Measurements from ENCODE around the gene DENND2A.
"Not testable (repeated sequence)": the region's sequence is repeated elsewhere in the genome, so short reads cannot be mapped to it uniquely, and the experiment has no call there.

The DENND2A gene

GRCh38 chr7:140519007-140519399, 121.6 kb downstream of the DENND2A start:
- H3K27ac ChIP-seq = no peak overlapping the region
- POLR2A ChIA-PET (ENCODE audit: low non-redundant PET) = no interaction called here
- CTCF ChIA-PET = no interaction called here
- DNase-seq (ENCODE audit: low spot score) = no peak
- TF ChIP-seq, protein P1, sequence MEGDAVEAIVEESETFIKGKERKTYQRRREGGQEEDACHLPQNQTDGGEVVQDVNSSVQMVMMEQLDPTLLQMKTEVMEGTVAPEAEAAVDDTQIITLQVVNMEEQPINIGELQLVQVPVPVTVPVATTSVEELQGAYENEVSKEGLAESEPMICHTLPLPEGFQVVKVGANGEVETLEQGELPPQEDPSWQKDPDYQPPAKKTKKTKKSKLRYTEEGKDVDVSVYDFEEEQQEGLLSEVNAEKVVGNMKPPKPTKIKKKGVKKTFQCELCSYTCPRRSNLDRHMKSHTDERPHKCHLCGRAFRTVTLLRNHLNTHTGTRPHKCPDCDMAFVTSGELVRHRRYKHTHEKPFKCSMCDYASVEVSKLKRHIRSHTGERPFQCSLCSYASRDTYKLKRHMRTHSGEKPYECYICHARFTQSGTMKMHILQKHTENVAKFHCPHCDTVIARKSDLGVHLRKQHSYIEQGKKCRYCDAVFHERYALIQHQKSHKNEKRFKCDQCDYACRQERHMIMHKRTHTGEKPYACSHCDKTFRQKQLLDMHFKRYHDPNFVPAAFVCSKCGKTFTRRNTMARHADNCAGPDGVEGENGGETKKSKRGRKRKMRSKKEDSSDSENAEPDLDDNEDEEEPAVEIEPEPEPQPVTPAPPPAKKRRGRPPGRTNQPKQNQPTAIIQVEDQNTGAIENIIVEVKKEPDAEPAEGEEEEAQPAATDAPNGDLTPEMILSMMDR (conservative IDR thresholded peaks at IDR 0.05; ENCODE audit: low read depth) = no peak

DNA sequence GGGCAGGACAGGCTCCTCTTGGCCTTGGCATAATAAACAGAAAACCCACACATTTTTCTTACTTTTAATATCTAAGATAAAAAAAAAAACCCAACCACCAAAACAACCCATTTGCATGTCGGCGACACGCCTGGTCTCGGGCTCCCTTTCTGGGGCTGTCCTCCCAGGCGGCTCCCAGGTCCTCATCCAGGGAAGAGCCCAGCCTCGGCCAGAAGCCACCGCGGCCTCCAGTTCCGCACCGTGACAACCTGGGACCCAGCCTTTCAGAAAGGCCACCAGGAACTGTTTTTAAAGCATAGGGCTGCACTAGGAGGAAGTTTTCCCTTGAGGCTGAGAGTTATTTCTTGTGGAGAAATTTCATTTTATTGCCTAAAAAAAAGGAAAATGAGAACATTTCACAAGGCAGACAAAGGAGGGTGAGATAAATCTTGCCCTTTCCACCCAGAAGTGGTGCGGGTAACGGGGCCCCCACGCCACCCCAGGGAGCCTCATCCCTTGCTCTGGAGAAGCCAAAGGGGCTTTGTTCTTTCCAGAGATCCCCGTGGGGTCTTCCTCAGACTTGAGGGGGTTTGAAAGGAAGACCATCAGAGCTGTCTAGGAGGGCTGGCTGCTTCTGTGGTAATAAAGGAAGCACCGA, 122.1 kb downstream of the DENND2A start:
- POLR2A ChIA-PET (ENCODE audit: low non-redundant PET) = no interaction called here
- no peak for DNase-seq (ENCODE audit: low spot score)
- CTCF ChIA-PET = interaction anchor here (0.6 to 2.8 kb wide), 8 partner anchors 17 to 141 kb away, joined by 3 to 31 read pairs (median 4); partner anchors contain the start of gene DENND2A
- H3K27ac ChIP-seq = no peak overlapping the region
- TF ChIP-seq, protein P1 (conservative IDR thresholded peaks at IDR 0.05; ENCODE audit: low read depth) = no peak

DNA sequence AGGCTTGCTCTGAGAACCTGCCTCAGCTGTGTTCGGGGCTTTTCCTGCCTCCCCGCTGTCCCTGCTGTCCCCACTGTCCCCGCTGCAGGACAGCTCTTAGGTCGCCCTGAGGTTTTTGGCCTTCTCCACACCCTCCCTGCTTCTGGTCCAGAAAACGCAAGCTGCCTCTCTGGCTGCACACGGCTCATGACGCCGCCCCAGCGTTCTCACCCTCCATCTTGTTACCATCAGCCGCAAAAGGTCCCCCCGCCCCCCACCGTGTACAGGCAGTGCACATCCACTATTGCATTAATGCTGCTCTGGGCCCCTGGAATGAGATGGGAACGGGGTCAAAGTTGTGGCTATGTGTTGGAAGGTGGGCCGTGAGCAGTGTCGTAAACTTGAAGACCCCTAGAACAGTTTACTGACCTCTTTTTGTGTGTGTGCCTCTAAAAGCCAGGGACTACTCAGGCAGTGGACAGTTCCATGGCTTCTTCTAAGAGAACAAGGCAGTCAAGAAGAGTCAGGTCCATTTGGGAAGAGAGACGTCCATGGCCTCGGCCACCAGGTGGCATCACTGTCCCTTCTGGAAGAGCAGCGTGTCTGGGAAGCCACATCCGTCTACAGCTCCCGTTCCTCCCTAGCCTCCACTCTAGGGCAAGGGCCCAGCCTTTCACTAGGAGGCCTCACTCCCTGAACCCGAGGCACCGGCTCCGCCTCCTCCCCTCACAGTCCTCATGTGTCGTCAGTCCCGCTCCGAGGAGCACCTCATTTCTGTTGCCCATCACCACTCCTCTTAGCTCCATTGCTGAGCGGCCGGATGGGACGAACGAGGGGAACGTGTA, 122.9 kb downstream of the DENND2A start:
- TF ChIP-seq, protein P1 (conservative IDR thresholded peaks at IDR 0.05; ENCODE audit: low read depth) = peak; percentile 93
- POLR2A ChIA-PET (ENCODE audit: low non-redundant PET) = no interaction called here
- CTCF ChIA-PET = interaction anchor here (0.6 to 2.8 kb wide), 11 partner anchors 18 to 156 kb away, joined by 3 to 31 read pairs (median 3); partner anchors contain the start of gene DENND2A
- no peak overlapping the region for H3K27ac ChIP-seq
- peak; percentile 69 for DNase-seq (ENCODE audit: low spot score)

- peak overlapping the region; percentile 40 for H3K27ac ChIP-seq
- TF ChIP-seq, protein P1 (conservative IDR thresholded peaks at IDR 0.05; ENCODE audit: low read depth) = no peak
- ChIA-PET CTCF (interaction anchor here (1.2 kb wide), 1 partner anchor 134 kb away, joined by 4 read pairs; no protein-coding TSS in a partner anchor), POLR2A (ENCODE audit: low non-redundant PET) (no interaction called here)
- no peak for DNase-seq (ENCODE audit: low spot score)
These were observed 128.2 kb downstream of the DENND2A start for GRCh38 chr7:140512317-140513000.

DNA sequence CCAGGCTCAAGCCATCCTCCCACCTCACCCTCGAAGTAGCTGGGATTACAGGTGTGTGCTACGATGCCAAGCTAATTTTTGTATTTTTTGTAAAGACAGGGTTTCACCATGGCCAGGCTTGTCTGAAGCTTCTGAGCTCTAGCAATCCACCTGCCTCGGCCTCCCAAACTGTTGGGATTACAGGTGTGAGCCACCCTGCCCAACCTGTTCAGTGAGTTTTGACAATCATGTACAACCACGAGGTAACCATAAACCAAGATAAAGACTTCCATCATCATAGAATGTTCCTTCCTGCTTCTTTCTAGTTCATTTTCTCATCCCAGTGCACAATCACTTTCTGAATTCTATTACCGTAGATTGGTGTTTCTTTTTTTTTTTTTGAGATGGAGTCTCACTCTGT, 130.8 kb downstream of the DENND2A start:
- DNase-seq (ENCODE audit: low spot score) = no peak
- TF ChIP-seq, protein P1 (conservative IDR thresholded peaks at IDR 0.05; ENCODE audit: low read depth) = no peak
- CTCF ChIA-PET = no interaction called here
- H3K27ac ChIP-seq = no peak overlapping the region
- POLR2A ChIA-PET (ENCODE audit: low non-redundant PET) = no interaction called here

- H3K27ac ChIP-seq; POLR2A ChIA-PET (ENCODE audit: low non-redundant PET); DNase-seq (ENCODE audit: low spot score); CTCF ChIA-PET: not testable (repeated sequence)
These were observed 133.1 kb downstream of the DENND2A start for GRCh38 chr7:140507556-140507955.

Data from RWPE1 (cell line).